ENCODE results near the gene UTP18. TPM values are rescaled to one million over a fixed set of nuclear protein-coding genes. Genes with fewer than 3 reads are reported as not detected.
A peak's percentile ranks its signal among the peaks of the same experiment; 100 is the strongest.

UTP18 gene
- total and polyA plus RNA-seq, 2 of the 8 experiments (the other 6 are each of a cell fraction or from before 2014, with no cell fraction given), result 17.9 to 85.7 TPM

DNA sequence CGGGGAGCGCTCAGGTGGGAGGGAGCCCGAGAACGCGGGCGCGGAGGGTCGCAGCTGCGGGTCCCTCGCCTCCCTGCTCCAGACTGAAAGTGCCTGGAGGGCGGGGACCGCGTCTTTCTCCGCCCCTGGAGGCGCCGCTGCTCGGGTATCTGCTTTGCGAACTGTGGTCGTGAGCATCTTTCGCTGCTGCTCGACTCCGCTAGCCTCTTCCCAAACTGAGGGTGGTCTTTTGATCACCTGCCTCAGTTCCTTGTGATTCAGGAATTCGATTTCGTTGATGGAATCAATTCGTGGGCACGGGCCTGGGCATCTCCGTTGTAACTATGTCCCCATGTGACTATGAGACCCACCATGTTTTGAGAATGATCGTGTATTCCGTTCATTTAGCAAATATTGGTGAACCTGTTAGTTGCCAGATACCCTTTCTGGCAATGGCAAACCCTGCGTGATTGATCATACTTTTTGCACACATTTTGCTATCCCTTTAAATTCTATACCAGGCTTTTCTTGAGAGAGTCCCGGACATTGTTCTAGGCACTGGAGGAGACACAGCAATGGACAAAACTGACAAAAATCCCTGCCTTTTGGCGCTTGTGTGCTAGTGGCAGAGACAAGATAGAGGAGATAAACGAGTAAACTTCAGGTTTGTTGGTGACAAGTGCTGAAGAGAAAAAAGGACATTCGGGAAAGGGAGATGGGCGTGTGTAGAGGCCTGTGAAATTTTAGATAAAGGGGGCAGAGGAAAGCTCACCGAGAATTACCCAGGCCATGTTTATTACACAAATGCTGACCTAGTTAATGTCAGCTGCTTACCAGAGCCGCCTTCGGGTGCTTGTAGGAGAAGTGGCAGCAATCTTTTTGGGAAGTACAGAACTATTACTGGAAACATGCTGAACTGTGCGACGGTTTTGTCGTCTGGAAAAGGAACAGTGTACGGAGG, 948 bp downstream of the UTP18 start:
- ChIA-PET POLR2A (ENCODE audit: partially characterized antibody) (interaction anchor here (0.6 to 6.2 kb wide), 11 partner anchors 10 to 202 kb away, joined by 3 to 43 read pairs (median 3); partner anchors contain the start of gene NME2), CTCF (ENCODE audit: partially characterized antibody) (interaction anchor here (0.6 kb wide), 1 partner anchor 101 kb away, joined by 3 read pairs; no protein-coding TSS in a partner anchor)
- Histone ChIP-seq H3K18ac (ENCODE audit: extremely low read depth, low read length) (no peak overlapping the region), H3K4me1 (replicated peaks in 1 of 4; ENCODE audit: control insufficient read depth in 3 of 4, insufficient read depth in 4 of 4, low read length in 3 of 4) (peaks cover 1 to 6% (median 3%) of the 10 kb centered on the region in 4 experiments; a peak in 3 of 7 replicates), H3K4ac (replicated peaks; ENCODE audit: insufficient read length, low read depth, low read length) (no peak overlapping the region), H2BK20ac (ENCODE audit: low read length) (no peak overlapping the region), H3K23ac (ENCODE audit: insufficient read length) (no peak overlapping the region), H3K4me2 (ENCODE audit: insufficient read depth in 1 of 2, low read depth in 2 of 2, low read length in 2 of 2) (peak overlapping the region; percentile 80 to 92), H3K14ac (ENCODE audit: insufficient read length) (peak overlapping the region; percentile 92), H4K5ac (ENCODE audit: insufficient read length, low read depth, low read length) (no peak overlapping the region), H3K79me1 (ENCODE audit: low read depth, low read length) (peaks cover 11% of the 10 kb centered on the region; the same call in 1 of the 2 replicates), H3K27me3 (replicated peaks in 1 of 4; ENCODE audit: control insufficient read depth in 3 of 4, extremely low read depth in 1 of 4, insufficient read depth in 3 of 4, low read length in 3 of 4) (no peaks in the 10 kb centered on the region), H3K9ac (replicated peaks in 1 of 4; ENCODE audit: extremely low read depth in 1 of 4, low read depth in 3 of 4, low read length in 3 of 4) (peak overlapping the region; percentile 86 to 98 (median 94)), H4K8ac (ENCODE audit: extremely low read depth, insufficient read depth, low read length) (no peak overlapping the region), H4K91ac (replicated peaks; ENCODE audit: insufficient read length, low read length) (no peak overlapping the region), H3K36me3 (ENCODE audit: control insufficient read depth in 2 of 4, insufficient read depth in 4 of 4, low read length in 3 of 4) (peaks cover 7 to 45% (median 13%) of the 10 kb centered on the region in 4 experiments; a peak in 7 of 8 replicates), H2AK5ac (ENCODE audit: low read depth, low read length) (no peak overlapping the region), H2BK15ac (ENCODE audit: low read length) (no peak overlapping the region), H3K27ac (ENCODE audit: low read depth, low read length) (peak overlapping the region; percentile 93; the same call in 1 of the 2 replicates), H3K56ac (replicated peaks; ENCODE audit: insufficient read length, low read depth, low read length) (no peak overlapping the region), H2BK5ac (ENCODE audit: low read depth, low read length) (no peak overlapping the region; the same call in none of the 2 replicates), H3K79me2 (ENCODE audit: control insufficient read depth in 1 of 2, insufficient read depth in 2 of 2, low read length in 2 of 2) (peaks cover 50 to 83% of the 10 kb centered on the region in 2 experiments), H2AFZ (ENCODE audit: low read length) (no peak overlapping the region), H2BK12ac (ENCODE audit: low read depth, low read length) (no peak overlapping the region), H3K23me2 (ENCODE audit: low read depth, low read length) (peaks cover 13% of the 10 kb centered on the region), H3K4me3 (ENCODE audit: extremely low read depth in 1 of 4, insufficient read depth in 2 of 4, low read depth in 3 of 4, low read length in 4 of 4) (peak overlapping the region; percentile 83 to 96 (median 92)), H3K9me3 (ENCODE audit: insufficient read depth in 2 of 2, low read depth in 1 of 2, low read length in 1 of 2) (no peaks in the 10 kb centered on the region), H2BK120ac (replicated peaks; ENCODE audit: low read depth, low read length) (no peak overlapping the region), H4K20me1 (replicated peaks in 1 of 2; ENCODE audit: control insufficient read depth in 1 of 2, insufficient read depth in 2 of 2, low read length in 2 of 2) (peaks cover 15 to 23% of the 10 kb centered on the region in 2 experiments)
- DNase-seq (ENCODE audit: low read depth in 1 of 2, low spot score in 2 of 2), result peak; percentile 47 to 90
- 27% methylated on average over 27 of the region's 42 CpGs; no CpG with 5 or more reads in 1 of the 2 experiments for WGBS, 2 experiments (ENCODE audit: extremely low coverage in 1 of 2, insufficient coverage in 1 of 2, insufficient read length in 1 of 2, insufficient replicate concordance in 2 of 2, low coverage in 1 of 2, low lambda C conversion rate in 2 of 2, missing lambda C conversion rate in 1 of 2)
- no peak for FAIRE-seq
- TF ChIP-seq, protein P1, sequence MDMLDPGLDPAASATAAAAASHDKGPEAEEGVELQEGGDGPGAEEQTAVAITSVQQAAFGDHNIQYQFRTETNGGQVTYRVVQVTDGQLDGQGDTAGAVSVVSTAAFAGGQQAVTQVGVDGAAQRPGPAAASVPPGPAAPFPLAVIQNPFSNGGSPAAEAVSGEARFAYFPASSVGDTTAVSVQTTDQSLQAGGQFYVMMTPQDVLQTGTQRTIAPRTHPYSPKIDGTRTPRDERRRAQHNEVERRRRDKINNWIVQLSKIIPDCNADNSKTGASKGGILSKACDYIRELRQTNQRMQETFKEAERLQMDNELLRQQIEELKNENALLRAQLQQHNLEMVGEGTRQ (IDR thresholded peaks at IDR 0.05; ENCODE audit: low read length), result no peak
- TF ChIP-seq RBBP5 (IDR thresholded peaks at IDR 0.05; ENCODE audit: borderline replicate concordance, low read depth, low read length) (0 out of 2 replicates have a peak, but pooled peaks have one; percentile 13), SP1 (IDR thresholded peaks at IDR 0.05; ENCODE audit: low read depth, low read length) (no peak), CBX8 (IDR thresholded peaks at IDR 0.05; ENCODE audit: borderline replicate concordance, low read depth, low read length) (no peak), RFX5 (IDR thresholded peaks at IDR 0.05; ENCODE audit: borderline replicate concordance, low read depth, low read length) (no peak), SP2 (IDR thresholded peaks at IDR 0.05; ENCODE audit: low read length) (no peak)
- TF ChIP-seq, protein P2, sequence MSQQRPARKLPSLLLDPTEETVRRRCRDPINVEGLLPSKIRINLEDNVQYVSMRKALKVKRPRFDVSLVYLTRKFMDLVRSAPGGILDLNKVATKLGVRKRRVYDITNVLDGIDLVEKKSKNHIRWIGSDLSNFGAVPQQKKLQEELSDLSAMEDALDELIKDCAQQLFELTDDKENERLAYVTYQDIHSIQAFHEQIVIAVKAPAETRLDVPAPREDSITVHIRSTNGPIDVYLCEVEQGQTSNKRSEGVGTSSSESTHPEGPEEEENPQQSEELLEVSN (IDR thresholded peaks at IDR 0.05), result no peak
